Activated CD4-positive, CD25-positive, alpha-beta regulatory T cell treated with anti-CD3 and anti-CD28 coated beads, Interleukin-2, amount 50 U/mL, for 16 hours (primary cell): ENCODE results near the gene PHKG2.
A peak's percentile ranks its signal among the peaks of the same experiment; 100 is the strongest.
"Not testable (repeated sequence)": the region's sequence is repeated elsewhere in the genome, so short reads cannot be mapped to it uniquely, and the experiment has no call there.

Experiments used
- DNase-seq: peaks from one replicate; pipeline ENCODE4 v3.0.0-alpha.2; 2020; ENCODE audit warnings: low read depth, low spot score

Gene PHKG2, protein sequence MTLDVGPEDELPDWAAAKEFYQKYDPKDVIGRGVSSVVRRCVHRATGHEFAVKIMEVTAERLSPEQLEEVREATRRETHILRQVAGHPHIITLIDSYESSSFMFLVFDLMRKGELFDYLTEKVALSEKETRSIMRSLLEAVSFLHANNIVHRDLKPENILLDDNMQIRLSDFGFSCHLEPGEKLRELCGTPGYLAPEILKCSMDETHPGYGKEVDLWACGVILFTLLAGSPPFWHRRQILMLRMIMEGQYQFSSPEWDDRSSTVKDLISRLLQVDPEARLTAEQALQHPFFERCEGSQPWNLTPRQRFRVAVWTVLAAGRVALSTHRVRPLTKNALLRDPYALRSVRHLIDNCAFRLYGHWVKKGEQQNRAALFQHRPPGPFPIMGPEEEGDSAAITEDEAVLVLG

DNA sequence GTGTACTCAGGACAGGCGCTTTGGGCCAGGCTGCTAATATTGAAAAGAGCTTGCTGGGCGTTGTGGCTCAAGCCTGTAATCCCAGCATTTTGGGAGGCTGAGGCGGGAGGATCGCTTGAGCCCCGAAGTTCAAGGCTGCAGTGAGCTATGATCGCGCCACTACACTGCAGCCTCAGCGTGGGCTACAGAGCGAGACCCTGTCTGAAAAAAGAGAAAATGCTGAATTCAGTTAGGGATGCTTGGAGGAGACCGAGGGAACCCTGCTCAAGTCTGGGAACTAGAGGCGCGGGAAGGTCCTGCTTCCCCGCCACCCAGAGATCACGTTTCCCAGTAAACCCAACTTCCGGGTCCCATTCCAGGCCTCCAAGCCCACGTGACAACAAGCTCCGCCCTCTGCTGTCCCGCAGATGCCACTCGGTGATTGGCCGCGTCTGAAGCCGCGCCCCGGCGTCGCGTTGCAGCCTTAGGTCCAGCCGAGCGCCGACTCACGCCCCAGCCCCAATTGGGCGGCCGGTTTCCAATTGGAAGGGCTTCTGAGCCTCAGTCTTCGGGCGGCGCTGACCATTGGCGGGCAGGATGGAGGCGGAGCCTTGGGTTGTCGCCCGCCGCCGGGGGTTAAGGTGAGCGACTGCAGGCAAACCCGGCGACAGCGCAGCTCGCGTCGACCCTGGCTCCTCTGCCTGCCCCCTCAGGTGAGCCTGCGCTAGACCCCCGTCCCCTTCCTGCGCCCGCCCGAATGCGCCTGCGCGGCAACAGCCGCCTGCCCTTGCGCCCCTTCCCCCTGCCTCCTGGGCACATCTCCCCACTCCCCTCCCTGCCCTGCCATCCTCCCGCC lies at the start of gene PHKG2:
Gene PHKG2 (plus strand): TSS at position 627 of the 835 bp plus-strand sequence. CDS start 396 bp downstream, outside the sequence.
- peak; percentile 89 for DNase-seq

DNA sequence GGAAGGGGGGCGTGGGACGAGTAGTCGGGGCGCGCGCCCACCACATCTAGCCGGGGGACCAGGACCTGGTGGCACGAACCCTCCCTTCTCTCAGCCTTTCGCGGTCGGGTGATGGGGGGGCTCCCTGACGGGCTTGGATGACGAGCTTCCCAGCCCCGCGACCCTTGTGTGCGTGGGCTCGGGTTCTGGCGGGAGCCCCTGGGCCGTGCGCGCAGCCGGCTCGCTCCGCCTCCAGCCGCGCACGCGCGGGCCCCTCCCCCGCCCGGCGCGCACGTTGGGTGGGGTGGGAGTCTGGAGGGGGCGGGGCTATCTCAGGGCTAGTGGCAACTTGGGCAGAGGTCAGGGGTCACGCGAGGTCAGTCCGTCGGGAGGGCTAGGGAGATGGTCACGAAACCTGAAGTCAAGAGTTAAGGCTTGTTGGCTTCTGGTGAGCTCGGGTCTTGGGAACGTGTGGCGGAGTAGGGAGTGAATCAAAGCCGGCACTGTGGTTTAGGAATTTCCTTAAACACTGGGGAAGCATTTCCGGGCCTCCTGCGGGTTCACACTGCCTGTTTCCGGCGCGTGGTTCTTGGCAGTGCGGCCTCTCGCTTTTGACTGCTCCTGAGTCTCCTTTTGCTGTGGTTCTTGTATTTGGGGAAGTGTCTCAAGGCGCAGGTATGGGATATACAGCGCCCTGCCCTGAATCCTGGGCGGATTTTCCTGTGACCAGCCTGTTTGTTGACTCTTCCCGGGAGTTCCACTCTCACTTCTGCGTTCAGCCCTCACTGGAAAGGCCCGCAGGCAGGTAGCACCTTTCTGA lies 49.2 kb upstream of the PHKG2 start, which contains the start of gene SRCAP:
Gene SRCAP (plus strand): TSS at position 356 of the 799 bp plus-strand sequence. CDS start 1,654 bp downstream, outside the sequence.
- peak; percentile 62 for DNase-seq

DNA sequence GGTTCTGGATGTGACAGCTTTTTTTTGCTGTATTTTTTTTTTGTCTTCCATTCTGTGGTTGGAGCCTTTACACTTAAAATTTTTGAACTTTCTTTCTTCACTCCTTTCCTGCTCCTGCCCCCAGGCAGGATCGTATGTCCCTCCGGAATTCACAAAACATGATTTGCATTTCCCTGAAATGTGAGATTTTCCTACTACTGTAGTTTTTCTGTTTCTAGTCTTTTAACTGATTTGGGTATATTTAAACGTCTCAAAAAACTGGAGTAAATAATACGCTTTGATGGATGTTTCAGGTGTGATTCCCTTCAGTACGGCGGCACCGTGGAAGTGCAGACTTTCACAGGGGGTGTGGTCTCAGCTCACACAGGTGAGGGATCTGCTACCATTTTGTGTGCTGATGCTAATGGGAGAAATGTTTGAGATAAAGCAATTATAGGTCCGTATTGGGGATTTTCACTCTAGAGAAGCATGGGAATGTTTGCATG lies 48.6 kb upstream of the PHKG2 start:
- no peak for DNase-seq

DNA sequence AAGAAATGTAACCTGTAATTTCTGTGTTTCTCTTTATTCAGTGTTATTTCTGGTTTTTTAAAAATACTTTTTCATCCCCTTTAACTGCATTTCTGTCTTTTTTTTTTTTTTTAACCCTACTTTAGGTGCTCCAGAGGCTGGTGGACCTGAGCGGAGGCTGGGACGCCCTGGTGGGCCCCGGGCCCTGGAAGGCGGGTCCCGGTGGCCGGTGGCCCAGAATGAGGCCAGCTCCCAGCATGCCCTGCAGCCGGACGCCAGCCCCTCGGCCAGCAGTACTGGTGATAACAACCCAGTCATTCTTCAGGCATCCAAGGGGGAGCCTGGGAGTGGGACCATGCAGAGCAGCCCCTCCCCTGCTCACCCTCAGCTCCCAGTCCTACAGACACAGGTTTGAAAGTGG lies 47.7 kb upstream of the PHKG2 start:
- DNase-seq, result no peak

DNA sequence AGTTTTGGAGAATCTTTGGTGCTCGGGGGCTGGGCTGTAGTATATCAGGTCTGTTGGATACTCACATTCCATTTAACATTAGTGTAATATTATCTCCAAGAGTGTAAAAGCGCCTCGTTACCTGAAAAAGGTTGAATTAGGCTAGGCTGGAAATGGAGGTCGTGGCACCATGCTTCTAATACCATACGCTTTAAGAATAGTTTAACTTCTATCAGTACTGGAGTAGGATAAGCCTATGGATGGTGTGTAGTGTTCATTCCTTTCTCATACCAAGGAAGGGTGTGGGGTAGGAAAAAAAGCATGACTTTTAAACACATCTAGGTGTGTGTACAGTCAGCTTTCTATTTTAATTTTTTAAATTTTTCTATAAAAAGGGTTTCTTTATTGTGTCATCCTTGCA lies 47.3 kb upstream of the PHKG2 start:
- no peak for DNase-seq

DNA sequence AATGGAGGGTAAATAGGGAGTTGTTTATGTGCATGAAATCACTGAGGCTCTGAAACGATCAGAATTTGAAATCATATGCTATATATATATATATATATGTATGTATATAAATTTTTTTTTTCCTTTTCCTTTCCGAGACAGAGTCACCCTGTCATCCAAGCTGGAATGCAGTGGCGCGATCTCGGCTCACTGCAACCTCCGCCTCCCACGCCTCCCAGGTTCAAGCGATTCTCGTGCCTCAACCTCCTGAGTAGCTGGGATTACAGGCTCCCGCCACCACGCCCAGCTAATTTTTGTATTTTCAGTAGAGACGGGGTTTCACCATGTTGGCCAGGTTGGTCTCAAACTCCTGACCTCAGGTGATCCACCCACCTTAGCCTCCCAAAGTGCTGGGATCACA lies 45.2 kb upstream of the PHKG2 start:
- DNase-seq, result not testable (repeated sequence)

DNA sequence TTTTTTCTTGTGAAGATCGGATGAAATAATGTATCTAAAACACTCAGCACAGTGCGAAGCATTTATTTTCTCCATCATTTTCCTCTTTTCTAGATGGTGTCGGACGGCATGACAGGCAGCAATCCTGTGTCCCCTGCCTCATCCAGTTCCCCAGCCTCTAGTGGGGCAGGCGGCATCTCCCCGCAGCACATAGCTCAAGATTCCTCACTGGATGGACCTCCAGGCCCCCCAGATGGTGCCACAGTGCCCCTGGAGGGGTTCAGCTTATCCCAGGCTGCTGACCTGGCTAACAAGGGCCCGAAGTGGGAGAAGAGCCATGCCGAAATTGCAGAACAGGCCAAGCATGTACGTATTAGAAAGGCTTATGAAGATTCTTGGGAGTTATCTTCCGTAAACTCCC lies 44.3 kb upstream of the PHKG2 start:
- no peak for DNase-seq

DNA sequence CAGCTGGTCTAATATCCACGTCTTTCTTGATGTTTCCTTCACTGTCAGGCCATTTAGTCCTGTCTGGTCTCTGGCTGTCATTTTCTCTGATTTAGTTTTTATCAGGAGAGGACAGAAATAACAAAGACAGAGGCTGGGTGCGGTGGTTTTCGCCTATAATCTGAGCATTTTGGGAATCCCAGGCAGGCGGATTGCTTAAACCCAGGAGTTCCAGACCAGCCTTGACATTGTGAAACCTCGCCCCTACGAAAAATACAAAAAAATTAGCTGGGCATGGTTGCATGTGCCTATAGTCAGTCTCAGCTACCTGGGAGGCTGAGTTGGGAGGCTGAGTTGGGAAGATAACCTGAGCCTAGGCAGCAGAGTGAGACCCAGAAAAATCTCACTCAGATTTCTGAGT lies 42.2 kb upstream of the PHKG2 start:
- no peak for DNase-seq

DNA sequence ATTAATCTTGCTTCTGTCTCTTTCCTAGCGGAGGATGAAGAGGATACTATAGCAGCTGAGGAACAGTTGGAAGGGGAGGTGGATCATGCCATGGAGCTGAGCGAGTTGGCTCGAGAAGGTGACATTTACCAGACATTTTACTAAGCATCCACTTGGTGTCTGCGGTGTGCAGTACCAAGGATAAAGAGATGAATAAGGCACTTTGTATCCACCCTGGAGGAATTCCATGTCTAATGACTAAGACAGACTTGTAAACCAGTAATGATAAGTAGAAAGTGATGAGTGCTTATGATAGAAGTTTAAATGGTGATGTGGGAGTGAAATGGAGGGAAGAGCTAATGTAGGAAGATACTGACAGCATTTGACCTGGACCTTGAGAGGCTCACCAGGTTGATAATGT lies 37.3 kb upstream of the PHKG2 start:
- no peak for DNase-seq

DNA sequence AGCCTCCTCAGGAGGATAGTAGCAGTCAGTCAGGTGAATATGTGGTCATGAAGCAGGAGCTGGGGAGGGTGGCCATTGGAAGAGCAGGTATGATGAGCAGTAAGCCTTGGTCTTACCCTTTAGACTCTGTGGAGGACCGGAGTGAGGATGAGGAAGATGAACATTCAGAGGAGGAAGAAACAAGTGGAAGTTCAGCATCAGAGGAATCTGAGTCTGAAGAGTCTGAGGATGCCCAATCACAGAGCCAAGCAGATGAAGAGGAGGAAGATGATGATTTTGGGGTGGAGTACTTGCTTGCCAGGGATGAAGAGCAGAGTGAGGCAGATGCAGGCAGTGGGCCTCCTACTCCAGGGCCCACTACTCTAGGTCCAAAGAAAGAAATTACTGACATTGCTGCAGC lies 36.5 kb upstream of the PHKG2 start:
- no peak for DNase-seq

DNA sequence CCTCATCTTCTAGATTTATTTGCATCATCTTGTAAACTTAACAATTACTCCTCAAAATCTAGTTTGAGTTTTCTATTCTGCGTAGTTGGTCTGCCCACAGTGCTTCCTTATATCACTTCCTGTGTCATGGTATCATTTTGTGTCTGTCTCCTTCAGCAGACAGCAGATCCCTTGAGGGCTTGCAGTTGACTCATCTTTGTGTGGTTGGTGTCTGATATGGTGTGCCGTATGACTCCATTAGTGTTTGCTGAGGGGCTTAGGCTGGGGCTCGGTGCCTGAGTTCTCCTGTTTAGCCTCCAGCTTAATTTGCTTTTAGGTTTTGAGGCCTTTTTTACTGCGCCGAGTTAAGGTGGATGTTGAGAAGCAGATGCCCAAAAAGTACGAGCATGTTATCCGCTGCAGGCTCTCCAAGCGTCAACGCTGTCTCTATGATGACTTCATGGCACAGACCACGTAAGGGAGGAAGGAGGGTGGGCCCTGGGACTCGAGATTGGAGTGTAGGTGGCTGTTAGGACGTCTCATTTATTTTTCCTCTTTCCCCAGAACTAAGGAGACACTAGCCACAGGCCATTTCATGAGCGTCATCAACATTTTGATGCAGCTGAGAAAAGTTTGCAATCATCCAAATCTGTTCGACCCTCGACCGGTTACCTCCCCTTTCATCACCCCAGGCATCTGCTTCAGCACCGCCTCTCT lies 32.3 kb upstream of the PHKG2 start:
- no peak for DNase-seq

DNA sequence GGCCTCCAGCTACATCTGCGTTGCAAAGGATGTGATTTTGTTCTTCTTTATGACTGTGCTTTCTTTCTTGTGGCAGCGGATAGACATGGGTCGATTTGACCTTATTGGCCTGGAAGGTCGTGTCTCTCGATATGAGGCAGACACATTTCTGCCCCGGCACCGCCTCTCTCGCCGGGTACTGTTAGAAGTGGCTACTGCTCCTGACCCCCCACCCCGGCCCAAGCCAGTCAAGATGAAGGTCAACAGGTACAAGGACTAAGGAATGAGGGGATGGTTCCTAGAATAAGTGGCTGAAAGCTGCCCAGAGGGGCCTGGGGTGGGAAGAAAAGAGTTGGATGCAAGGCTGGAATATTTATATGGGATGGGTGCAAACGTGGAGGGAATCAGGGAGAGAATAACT lies 28.1 kb upstream of the PHKG2 start:
- no peak for DNase-seq

DNA sequence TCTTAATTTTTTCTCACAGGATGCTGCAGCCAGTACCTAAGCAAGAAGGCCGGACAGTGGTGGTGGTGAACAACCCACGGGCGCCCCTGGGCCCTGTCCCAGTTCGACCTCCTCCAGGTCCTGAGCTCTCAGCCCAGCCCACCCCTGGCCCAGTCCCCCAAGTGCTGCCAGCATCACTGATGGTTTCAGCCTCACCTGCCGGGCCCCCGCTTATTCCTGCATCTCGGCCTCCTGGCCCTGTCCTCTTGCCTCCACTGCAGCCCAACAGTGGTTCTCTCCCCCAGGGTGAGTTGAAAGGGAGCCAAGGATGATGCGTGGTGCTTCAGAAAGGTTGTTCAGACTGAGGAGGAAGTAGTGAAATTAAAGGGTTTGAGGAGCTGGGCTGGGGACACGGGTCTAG lies 27.5 kb upstream of the PHKG2 start:
- DNase-seq, result no peak

DNA sequence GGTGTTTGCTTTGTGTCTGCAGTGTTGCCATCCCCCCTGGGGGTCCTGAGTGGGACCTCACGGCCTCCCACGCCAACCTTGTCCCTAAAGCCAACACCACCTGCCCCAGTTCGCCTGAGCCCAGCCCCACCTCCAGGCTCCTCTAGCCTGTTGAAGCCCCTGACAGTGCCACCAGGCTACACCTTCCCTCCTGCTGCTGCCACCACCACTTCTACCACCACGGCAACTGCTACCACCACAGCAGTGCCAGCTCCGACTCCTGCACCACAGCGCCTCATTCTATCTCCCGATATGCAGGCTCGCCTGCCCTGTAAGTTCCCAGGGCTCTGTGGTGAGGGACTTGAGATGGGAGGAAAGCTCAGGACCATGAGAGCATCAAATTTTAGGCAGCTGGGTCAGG lies 27.1 kb upstream of the PHKG2 start:
- DNase-seq, result no peak

DNA sequence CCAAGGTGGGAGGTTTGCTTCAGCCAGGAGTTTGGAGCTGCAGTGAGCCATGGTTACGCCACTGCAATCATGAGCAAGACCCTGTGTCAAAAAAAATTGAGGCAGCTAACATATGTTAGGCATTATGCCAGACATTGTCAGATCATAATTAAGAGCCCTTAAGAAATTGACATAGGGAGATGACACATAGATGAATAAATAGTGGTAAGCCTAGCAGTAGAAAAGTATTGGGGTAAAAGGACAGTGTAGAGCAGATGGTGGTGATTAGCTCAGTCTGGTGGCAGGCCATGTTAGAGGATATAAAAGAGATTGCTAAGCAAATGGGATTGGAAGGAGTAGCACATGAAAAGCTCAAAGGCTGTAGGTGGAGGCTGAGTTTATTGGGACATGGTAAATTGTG lies 26.6 kb upstream of the PHKG2 start:
- DNase-seq, result no peak

DNA sequence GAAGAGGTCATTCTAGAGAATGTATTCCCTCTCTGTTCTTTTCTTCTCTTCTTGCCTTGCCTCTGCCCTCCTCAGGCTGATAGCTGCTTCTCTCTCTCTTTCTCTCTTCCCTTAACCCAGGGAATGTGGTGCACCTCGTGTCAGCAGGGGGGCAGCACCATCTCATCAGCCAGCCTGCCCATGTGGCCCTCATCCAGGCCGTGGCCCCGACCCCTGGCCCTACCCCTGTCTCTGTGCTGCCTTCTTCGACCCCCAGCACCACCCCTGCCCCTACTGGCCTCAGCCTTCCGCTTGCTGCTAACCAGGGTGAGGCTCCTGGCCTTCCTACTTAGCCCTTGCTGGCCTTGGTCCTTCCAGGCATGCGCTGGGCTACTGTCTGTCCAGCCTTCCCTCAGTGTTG lies 25.8 kb upstream of the PHKG2 start:
- no peak for DNase-seq

DNA sequence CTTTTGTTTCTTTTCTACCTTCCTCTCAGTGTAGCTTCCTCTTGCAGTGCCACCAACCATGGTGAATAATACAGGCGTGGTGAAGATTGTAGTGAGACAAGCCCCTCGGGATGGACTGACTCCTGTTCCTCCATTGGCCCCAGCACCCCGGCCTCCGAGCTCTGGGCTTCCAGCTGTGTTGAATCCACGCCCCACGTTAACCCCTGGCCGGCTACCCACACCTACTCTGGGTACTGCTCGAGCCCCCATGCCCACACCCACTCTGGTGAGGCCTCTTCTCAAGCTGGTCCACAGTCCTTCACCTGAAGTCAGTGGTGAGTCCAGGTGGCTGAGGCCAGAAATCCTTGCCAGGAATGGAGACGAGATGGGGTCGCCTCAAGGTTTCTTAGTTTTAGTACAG lies 25.3 kb upstream of the PHKG2 start:
- DNase-seq, result no peak

DNA sequence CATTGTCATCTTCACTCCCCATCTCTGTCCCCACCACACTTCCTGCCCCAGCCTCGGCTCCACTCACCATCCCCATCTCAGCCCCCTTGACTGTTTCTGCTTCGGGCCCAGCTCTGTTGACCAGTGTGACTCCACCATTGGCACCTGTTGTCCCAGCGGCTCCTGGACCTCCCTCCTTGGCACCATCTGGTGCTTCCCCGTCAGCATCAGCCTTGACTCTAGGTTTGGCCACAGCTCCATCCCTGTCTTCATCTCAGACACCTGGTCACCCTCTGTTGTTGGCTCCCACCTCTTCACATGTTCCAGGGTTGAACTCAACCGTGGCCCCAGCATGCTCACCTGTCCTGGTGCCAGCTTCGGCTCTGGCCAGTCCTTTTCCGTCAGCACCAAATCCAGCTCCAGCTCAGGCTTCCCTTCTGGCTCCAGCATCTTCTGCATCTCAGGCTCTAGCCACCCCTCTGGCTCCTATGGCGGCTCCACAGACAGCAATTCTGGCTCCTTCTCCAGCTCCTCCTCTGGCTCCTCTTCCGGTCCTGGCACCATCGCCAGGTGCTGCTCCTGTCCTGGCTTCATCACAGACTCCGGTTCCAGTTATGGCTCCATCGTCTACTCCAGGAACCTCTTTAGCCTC lies 24.4 kb upstream of the PHKG2 start:
- DNase-seq, result no peak

DNA sequence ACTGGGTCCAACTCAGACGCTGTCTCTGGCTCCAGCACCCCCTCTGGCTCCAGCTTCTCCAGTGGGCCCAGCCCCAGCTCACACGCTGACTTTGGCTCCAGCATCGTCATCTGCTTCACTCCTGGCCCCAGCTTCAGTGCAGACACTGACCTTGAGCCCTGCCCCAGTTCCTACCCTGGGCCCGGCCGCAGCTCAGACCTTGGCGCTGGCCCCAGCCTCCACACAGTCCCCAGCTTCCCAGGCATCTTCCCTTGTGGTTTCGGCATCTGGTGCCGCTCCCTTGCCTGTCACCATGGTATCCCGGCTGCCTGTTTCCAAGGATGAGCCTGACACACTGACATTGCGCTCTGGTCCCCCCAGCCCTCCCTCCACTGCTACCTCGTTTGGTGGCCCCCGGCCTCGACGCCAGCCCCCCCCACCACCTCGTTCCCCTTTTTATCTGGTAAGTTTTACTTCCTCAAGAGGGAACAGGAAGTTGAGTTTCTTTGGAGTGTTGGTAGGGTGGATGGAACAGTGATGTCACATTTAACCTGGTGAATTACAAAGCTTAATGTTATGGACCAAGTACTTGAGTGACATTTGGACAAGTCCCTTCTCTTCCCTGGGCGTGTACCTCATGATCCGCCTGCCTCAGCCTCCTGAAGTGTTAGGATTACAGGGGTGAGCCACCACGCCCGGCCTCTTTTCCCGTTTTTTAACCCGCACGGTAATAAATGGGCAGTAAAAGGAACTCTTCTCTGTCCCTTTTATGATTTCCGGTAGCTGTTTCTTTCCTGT lies 23.4 kb upstream of the PHKG2 start:
- DNase-seq, result no peak

DNA sequence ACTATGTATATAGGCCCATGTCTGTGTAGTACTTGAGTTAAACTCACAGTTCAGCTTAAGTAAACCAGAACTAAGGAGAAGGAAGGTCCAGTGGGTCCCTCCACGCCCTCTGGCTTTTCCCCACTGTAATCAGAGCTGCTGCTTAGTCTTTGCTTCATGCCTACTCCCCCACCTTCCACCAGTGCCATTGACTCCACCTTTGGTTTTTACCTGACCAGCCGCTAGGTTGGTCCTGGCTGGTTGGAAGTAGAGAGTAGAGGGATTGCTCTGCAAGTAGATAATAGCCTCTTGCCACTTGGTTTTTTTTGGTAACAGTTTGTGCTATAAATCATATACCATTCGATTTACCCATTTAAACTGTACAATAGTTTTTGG lies 22.8 kb upstream of the PHKG2 start:
- no peak for DNase-seq
